ENCODE results near the gene LCN2. TPM values are rescaled to one million over a fixed set of nuclear protein-coding genes. Genes with fewer than 3 reads are reported as not detected.

Gene LCN2
- total and polyA plus RNA-seq, 9 of the 15 experiments (the other 6 are each of a cell fraction or from before 2014, with no cell fraction given) = 0.10 to 1.2 (median 0.44) TPM; not detected in 1

GRCh38 chr9:128169492-128169891 lies 20.2 kb downstream of the LCN2 start:
- POLR2A ChIA-PET = interaction anchor here (0.9 to 12.6 kb wide), 6 partner anchors 5 to 528 kb away, joined by 3 to 155 read pairs (median 10); partner anchors contain the start of gene BBLN

More at GRCh38 chr9:128169492-128169891, 20.2 kb downstream of the LCN2 start:
- Histone ChIP-seq H3K9me3 (replicated peaks; ENCODE audit: control insufficient read depth, insufficient read depth, low read depth, low read length) (no peaks in the 10 kb centered on the region), H3K27me3 (ENCODE audit: control insufficient read depth in 2 of 2, insufficient read depth in 2 of 2, low read length in 2 of 2) (no peaks in the 10 kb centered on the region), H3K9me1 (ENCODE audit: control insufficient read depth, insufficient read depth, low read length) (no peaks in the 10 kb centered on the region), H3K4me1 (replicated peaks in 1 of 2; ENCODE audit: control insufficient read depth in 2 of 2, insufficient read depth in 2 of 2, low read length in 2 of 2) (peaks cover 0 to 12% of the 10 kb centered on the region in 2 experiments; a peak in 3 of 5 replicates), H3K4me2 (ENCODE audit: insufficient read depth, low read length) (no peak overlapping the region), H3K36me3 (ENCODE audit: control insufficient read depth, insufficient read depth, low read length) (peaks cover 77% of the 10 kb centered on the region), H3K79me2 (ENCODE audit: control insufficient read depth, insufficient read depth, low read length) (no peaks in the 10 kb centered on the region), H3K27ac (ENCODE audit: extremely low read depth, low read depth, low read length) (no peak overlapping the region), H4K20me1 (replicated peaks; ENCODE audit: control insufficient read depth, insufficient read depth, low read length) (0 out of 2 replicates have a peak, but pooled peaks cover 4% of the 10 kb centered on the region), H3K9ac (ENCODE audit: insufficient read depth in 1 of 2, low read depth in 2 of 2, low read length in 2 of 2) (peak overlapping the region in 1 of 2 experiments; percentile 76; a peak in 2 of 4 replicates), H3K4me3 (no peak overlapping the region), H2AFZ (ENCODE audit: low read depth, low read length) (no peak overlapping the region)
- TF ChIP-seq FOXK1 (CRISPR knock-in tag; IDR thresholded peaks at IDR 0.05; ENCODE audit: borderline replicate concordance) (no peak), ZNF253 (CRISPR knock-in tag; conservative IDR thresholded peaks at IDR 0.05) (no peak), ZNF232 (CRISPR knock-in tag; IDR thresholded peaks at IDR 0.05) (no peak), ZNF121 (CRISPR knock-in tag; conservative IDR thresholded peaks at IDR 0.05) (no peak), SRSF7 (optimal IDR thresholded peaks at IDR 0.05; ENCODE audit: low read depth, low read length) (no peak), KDM4B (IDR thresholded peaks at IDR 0.05; ENCODE audit: borderline replicate concordance in 2 of 2, low read depth in 1 of 2) (no peak), EZH2 (IDR thresholded peaks at IDR 0.05; ENCODE audit: borderline replicate concordance, low read depth, low read length) (no peak), TCF7 (IDR thresholded peaks at IDR 0.05; ENCODE audit: borderline replicate concordance) (no peak), CBFB (CRISPR knock-in tag; IDR thresholded peaks at IDR 0.05) (no peak), MCM3 (IDR thresholded peaks at IDR 0.05) (no peak), MTA3 (IDR thresholded peaks at IDR 0.05; ENCODE audit: borderline replicate concordance) (no peak), AFF1 (IDR thresholded peaks at IDR 0.05; ENCODE audit: low read depth in 1 of 2, partially characterized antibody in 2 of 2) (no peak), POLR2B (IDR thresholded peaks at IDR 0.05; ENCODE audit: low read depth, partially characterized antibody) (no peak), CREBBP (IDR thresholded peaks at IDR 0.05; ENCODE audit: low read depth, low read length) (no peak), GATAD2A (IDR thresholded peaks at IDR 0.05) (no peak)
- TF ChIP-seq, protein P1, sequence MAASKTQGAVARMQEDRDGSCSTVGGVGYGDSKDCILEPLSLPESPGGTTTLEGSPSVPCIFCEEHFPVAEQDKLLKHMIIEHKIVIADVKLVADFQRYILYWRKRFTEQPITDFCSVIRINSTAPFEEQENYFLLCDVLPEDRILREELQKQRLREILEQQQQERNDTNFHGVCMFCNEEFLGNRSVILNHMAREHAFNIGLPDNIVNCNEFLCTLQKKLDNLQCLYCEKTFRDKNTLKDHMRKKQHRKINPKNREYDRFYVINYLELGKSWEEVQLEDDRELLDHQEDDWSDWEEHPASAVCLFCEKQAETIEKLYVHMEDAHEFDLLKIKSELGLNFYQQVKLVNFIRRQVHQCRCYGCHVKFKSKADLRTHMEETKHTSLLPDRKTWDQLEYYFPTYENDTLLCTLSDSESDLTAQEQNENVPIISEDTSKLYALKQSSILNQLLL (CRISPR knock-in tag; IDR thresholded peaks at IDR 0.05; ENCODE audit: borderline replicate concordance) = no peak
- CTCF ChIA-PET (ENCODE audit: low intra/inter-chr PET ratio) = no interaction called here
- DNase-seq (ENCODE audit: extremely low read depth in 1 of 4, low spot score in 3 of 4) (no peak), FAIRE-seq (no peak), ATAC-seq (no peak)
- intact Hi-C loops (cut with micrococcal nuclease) = no loop called here
- 71% methylated on average over 8 of the region's 8 CpGs for WGBS (ENCODE audit: insufficient coverage, low coverage, missing lambda C conversion rate)
- in situ Hi-C loops (cut with MboI) = no loop called here
- BruUV-seq (replicated peaks) = no TSS peak
